ENCODE measurements around the gene DDX6.
"Not testable (repeated sequence)": the region's sequence is repeated elsewhere in the genome, so short reads cannot be mapped to it uniquely, and the experiment has no call there.

Gene DDX6, protein sequence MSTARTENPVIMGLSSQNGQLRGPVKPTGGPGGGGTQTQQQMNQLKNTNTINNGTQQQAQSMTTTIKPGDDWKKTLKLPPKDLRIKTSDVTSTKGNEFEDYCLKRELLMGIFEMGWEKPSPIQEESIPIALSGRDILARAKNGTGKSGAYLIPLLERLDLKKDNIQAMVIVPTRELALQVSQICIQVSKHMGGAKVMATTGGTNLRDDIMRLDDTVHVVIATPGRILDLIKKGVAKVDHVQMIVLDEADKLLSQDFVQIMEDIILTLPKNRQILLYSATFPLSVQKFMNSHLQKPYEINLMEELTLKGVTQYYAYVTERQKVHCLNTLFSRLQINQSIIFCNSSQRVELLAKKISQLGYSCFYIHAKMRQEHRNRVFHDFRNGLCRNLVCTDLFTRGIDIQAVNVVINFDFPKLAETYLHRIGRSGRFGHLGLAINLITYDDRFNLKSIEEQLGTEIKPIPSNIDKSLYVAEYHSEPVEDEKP

DNA sequence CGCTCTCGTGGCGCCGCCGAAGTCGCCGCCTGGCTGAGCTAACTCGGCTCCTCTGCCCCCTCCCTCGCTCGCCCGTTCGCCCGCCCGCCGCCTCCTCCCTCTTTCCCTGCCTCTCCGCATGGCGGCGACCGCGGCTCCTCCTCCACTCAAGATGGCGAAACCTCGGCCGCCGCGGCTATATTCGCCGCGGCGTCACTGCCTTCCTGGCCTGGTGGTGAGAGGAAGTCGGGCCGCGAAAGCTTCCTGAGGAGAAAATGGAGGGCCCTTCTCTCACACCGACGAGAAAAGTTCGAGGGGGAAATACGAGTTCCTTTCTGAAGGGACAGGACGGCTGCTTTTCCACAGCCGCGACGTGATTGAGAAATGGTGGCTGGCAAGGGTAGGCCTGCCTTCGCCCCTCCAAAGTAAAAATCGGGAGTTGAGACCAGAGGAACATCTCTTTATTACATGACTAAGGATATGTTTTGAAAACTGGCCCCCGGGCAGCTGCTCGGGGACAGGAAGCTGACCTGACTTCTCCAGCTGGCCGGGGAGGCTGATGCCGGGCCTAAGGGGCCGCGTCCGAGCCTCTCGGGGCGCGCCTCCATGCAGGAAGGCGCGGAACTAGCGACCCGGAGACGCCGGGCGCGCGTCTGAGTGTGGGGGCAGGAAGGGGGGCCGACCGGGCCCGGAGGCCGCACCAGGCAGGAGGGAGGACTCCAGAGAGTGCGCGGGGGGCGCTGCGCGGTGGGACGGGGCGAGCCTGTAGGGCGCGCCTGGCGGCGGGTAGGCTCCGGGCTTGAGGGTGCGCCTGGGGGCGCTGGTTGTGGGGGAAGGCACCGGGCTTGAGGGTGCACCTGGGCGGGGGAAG, at the start of gene DDX6:
TSS of gene DDX6 (minus strand) at position 54 of the 850 bp plus-strand sequence. CDS start 4,913 bp downstream, outside the sequence.
- peak; percentile 96 for DNase-seq

DNA sequence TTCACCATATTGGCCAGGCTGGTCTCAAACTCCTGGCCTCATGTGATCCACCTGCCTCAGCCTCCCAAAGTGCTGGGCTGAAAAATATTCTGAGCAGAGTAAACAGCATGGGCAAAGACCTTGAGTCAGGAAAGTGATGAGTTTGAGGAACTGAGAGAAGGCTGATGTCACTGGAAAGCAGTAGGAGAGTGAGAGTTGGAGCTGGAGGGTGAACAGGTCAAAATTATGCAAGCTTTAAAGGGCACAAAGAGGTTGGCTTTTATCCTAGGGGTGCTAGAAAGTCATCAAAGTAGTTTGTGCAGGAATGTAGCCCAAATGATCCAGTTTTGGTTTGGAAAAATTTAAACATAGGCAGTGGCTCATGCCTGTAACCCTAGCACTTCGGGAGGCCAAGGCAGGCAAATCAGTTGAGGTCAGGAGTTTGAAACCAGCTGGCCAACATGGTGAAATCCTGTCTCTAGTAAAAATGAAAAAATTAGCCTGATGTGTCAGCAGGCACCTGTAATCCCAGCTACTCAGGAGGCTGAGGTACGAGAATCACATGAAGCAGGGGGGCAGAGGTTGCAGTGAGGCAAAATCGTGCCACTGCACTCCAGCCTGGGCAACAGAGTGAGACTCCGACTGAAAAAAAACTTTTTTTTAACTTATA, 48.1 kb upstream of the DDX6 start:
- DNase-seq: no peak

DNA sequence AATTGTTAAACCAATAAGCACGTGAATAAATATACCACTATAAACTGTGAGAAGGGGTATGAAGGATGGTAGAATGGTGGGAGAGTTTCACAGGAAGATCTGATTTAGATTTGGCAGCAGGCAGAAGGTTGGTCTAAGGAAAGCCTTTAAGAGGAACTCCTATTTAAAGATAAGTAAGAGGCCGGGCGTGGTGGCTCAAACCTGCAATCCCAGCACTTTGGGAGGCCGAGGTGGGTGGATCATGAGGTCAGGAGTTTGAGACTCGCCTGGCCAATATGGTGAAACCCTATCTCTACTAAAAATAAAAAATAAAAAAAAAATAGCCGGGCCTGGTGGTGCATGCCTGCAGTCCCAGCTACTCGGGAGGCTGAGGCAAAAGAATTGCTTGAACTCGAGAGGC, 46.9 kb upstream of the DDX6 start:
- DNase-seq: no peak

DNA sequence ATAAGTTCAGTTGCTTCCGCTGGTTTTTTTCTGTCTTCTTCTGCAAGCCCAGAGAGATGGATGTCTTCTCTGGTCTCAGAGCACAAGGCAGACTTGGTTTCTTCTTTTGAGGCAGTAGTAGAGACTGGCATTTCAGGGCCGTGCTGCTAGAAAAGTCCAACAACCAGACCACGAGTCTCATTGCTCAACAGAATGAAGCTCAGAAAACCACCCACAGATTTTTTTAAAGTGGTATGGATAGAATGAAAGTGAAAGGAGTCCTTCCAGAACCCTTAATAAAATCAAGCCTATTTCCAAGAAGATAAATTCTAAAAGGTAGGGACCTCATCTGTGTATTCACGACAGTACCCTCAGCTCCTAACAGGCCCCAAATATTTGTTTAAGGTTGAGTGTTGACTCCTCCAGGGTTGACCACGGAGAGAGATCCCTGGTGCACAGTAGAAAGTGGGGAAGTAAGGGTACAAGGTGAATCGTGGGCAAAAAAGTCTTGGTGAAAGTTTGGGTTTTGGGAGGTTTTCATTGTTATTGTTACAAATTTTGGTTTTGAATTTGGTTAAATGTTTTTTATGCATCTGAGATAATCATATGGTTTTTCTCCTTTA, 43.6 kb upstream of the DDX6 start:
- no peak for DNase-seq

DNA sequence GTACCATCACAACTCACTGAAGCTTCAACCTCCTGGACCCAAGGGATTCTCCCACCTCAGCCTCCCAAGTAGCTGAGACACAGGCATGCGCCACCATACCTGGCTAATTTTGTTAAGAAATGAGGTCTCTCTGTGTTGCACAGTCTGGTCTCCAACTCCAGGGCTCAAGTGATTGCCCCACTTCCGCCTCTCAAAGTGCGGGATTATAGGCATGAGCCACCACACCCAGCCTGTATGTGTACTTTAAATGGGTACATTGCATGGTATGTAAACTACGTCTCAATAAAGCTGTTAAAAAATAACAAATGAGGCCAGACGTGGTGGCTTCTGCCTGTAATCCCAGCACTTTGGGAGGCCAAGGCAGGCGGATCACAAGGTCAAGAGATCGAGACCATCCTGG, 36.2 kb upstream of the DDX6 start:
- no peak for DNase-seq

DNA sequence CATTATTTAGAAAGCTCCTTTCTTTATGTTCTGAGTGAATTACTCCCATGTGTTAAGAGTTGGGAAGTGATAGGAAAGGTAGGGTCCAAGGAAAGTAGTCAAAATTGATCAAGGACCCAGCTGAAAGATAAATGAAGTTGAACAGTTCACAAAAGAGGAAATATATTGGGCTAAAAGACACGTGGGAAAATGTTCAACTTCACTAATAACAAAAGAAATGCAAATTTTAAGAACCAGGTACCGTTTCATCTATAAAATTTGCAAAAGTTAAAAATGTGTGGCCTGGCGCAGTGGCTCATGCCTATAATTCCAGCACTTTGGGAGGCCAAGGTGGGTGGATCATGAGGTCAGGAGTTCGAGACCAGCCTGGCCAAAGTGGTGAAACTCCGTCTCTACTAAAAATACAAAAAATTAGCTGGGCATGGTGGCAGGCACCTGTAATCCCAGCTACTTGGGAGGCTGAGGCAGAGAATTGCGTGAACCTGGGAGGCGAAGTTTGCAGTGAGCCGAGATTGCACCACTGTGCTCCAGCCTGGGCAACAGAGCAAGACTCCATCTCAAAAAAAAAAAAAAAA, 32.1 kb upstream of the DDX6 start:
- not testable (repeated sequence) for DNase-seq

DNA sequence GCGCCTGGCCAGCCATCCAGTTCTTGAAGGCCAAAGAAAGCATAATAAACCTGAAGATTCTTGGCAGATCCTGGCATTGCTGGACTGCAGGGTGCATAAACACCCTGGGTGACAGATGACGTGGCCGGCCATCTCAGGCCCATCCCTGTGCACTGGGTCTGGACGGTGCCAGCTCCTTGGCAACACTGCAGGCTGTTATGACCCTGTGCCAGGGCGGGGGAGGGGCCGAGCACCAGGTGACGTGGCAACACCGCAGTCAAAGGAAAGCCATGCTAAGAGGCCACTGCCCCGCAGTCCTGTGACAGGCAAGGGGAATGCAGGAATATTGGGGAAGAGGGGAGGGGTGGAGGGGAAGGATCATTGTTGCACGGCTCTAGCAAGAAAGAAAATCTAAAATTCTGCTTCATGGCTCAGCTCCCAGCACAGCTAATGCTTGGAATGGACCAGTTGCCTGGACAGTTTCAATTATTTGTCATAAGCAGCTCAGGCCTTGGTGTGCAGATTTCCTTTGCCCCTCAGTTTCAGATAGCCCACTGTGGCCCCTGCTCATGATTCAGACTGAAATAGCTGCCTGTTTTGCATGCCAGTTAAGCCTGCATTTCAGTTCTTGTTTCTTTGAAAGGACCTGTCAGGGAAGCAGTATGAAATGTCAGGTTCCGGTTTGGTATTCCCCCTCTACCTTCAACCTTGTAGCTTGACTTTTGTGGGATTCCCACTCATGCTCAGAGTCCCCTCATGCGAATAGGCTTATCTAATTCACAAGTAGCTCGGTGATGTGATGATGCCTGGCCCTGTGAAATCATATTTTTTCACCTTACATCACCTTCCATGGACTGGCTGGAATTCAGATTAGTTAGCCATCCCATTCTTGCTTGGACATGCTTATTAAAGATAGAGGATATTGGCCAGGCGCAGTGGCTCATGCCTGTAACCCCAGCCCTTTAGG, 29.7 kb upstream of the DDX6 start:
- DNase-seq: peak; percentile 66

DNA sequence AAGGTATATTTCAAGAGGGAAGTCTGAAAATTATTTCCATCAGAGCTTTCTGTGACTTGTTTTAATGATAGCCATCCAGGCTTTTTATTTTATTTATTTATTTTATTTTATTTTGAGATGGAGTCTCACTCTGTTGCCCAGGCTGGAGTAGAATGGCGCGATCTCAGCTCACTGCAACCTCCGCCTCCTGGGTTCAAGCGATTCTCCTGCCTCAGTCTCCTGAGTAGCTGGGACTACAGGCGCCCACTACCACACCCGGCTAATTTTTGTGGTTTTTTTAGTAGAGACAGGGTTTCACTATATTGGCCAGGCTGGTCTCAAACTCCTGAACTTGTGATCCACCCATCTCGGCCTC, 29.0 kb upstream of the DDX6 start:
- DNase-seq: not testable (repeated sequence)

DNA sequence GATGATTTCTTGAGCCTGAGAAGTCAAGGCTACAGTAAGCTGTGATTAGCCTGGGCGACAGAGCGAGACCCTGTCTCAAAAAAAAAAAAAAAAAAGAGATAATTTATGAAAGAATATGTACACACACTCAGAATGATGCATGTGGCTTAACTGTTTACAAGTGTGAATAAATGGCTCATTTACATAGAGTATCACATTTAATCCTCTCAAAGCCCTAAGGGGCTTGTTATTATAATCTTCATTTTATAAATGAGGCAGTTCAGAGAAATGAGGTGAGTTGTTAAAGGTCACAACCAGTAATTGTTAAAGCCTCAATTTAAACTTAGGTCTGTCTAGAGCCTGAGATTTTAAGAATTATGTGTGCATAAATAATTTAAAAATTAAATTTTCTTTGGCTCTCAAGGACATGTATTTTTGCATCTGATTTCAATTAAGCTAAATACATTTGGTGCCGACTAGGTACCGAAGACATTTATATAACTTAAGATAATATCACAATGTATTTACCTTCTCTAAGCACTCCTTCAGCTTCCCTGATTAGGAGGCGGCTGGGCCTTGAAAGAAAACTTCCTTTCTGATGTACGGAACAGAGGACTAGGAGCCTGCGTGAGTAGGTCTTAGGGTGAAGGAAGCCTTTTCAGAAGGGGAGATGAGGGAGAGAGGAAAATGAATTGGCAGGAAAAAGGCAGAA, 28.5 kb upstream of the DDX6 start:
- DNase-seq: no peak

DNA sequence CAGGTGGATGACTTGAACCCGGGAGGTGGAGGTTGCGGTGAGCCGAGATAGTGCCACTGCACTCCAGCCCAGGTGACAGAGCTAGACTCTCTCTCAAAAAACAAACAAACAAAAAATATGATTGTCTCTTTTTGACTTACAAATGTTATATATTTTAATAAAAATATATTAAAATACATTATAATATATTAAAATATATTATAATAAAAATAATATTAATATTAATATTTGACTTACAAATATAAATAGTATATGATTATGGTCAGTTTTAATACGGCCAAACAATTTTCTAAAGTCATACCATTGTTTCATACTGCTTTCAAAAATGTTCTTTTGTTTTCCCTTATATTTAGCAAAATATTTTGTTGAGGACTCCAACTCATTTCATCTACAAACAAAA, 27.2 kb upstream of the DDX6 start:
- DNase-seq: no peak

DNA sequence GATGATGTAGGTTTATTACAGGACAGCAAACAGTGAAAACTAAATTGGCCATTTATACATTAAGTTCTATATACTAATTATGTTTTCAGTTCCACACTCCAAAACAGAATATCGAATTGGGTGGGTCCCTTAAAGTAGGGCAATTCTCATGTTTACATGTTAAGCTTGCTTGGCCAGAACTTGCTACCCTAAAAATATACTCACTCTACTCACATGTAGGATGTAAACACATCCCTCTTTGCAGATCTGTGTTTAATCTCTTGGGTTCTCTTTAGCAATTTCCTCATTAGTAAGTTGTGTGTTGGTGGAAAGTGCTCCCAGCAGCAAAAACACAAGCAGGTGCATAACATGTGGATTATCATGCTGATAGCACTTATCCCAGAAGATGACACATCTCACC, 22.6 kb upstream of the DDX6 start:
- DNase-seq: no peak

DNA sequence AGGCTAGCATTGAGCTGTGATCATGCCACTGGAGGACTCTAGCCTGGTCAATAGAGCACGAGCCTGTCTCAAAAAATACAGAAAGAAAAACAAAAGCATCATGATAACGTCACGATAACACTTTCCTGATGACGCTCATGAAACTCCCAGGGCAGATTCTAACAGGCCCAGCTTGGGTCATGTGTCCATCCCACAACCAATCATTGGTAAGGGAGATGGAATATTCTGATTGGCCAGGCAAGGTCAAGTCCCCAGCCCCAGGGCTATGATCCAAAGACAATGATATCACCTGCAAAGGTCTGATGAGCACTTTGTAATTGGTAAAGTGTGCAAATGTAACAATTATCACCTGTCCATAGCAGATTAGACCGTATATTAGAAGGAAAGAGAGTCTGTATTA, 21.5 kb upstream of the DDX6 start:
- DNase-seq: no peak

DNA sequence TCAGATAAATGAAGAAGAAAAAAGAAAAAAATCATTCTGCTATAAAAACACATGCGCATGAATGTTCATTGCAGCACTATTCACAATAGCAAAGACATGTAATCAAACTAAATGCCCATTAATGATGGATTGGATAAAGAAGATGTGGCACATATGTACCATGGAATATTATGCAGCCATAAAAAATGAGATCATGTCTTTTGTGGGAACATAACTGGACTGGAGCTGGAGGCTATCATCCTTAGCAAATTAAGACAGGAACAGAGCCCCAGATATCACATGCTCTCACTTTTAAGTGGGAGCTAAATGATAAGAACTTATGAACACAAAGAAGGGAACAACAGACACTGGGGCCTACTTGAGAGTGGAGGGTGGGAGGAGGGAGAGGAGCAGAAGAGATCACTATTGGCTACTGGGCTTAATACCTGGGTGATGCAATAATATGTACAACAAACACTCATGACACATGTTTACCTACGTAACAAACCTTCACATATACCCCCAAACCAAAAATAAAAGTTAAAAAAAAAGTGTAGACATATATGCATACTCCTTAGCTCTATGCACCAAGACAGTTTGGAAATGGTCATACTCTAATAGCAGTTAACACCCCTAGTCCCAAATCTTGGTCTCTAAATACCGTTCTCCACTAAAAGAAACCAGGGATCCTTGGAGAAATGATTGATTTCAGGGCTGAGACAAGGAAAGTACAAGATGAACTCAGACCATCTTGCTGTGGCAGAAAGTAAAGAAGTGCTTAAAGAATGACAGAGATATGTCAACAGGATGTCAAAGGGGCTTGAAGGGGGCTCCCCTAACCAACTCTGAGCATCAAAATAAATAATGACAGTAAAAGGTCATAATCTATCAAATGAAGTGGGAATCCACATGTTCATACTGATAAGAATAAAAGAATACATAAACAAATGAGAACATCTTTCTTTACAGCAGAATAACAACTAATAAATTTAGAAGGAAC, 17.1 kb upstream of the DDX6 start:
- DNase-seq: no peak

DNA sequence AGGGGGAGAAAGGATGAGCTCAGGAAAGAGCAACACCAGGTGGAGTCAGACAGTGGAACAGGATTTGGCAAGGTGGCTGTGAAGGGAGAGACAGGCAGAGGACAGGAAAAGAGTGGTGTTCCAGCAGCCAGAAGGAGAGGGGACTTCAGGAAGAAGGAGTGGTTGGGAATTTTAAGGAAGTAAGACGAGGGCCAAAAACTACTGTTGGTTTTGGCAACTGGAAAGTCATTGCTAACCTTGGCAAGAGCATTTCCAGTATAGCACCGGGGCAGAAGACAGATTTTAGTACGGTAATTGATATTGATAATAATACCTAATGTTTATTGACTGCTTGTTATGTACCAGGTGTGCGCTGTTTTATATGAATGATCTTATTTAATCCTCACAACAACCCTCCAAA, 15.4 kb upstream of the DDX6 start:
- no peak for DNase-seq

DNA sequence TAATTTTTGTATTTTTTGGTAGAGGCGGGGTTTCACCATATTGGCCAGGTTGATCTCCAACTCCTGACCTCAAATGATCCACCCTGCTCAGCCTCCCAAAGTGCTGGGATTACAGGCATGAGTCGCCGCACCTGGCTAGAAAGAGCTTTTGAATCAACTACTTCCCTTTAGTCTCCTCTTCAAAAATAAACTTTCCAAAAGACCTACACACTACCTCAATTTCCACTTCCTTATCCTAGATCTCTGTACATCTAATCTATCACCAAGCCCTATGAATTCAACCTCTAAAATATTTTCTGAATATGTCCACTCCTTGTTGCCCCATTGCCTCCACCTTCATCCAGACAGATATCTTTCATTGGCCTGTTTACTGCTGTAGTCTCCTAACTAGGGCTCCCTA, 13.1 kb upstream of the DDX6 start:
- DNase-seq: no peak

DNA sequence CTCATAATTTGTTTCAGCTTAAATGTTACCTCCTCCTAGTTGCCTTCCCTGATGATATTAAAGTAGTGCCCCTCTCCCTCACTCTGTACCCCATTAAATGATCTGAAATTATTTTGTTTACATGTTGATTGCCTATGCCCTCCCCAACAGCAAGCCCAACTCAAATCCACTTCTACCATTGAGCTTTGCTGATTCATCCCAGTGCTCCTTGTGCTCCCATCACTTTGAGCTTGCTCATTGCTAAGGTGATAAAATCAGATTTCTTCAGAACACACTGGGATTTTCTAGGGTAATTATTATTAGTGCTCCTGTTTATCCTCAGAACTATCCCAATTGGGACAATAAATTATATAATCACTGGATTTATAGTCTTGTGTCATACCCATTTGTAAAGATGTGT, 8.4 kb upstream of the DDX6 start:
- no peak for DNase-seq

DNA sequence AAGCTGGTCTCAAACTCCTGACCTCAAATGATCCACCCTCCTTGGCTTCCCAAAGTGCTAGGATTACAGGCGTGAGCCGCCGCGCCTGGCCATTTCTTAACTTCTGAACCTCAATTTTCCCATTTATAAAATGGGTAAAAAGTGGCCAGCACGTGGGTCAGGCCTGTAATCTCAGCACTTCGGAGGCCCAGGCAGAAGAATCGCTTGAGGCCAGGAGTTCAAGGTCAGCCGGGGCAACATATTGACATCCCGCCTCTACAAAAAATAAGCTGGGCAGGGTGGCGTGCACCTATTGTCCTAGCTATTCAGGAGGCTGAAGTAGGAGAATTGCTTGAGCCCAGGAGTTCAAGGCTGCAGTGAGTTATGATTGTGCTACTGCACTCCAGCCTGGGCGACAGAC, 6.5 kb upstream of the DDX6 start:
- no peak for DNase-seq

DNA sequence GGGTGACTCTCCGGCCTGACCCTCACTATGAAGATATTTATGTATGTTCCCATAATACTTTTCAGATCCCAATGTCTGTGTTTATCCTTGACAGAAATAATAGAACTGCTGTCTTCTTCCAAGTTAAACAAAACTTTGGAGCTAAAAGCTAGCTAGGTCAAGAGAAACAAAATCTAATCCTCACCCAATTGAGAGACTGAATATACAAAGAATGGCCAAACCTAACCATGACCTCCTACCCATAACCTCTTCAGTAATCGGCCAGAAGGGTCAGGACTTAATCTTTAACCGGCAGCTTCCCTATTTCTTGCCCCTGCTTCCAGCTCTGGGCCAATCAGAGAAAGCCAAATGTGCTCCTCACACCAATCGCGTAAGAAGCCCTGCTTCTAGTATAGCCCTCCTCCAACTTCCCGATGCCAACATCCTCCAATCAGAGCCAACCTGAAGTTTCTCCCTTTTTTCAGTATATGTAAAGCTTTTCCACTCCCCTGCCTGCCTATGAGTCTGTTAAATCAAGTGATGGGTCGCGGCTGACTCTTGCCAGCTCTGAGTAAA, 1.7 kb upstream of the DDX6 start:
- DNase-seq: peak; percentile 85

DNA sequence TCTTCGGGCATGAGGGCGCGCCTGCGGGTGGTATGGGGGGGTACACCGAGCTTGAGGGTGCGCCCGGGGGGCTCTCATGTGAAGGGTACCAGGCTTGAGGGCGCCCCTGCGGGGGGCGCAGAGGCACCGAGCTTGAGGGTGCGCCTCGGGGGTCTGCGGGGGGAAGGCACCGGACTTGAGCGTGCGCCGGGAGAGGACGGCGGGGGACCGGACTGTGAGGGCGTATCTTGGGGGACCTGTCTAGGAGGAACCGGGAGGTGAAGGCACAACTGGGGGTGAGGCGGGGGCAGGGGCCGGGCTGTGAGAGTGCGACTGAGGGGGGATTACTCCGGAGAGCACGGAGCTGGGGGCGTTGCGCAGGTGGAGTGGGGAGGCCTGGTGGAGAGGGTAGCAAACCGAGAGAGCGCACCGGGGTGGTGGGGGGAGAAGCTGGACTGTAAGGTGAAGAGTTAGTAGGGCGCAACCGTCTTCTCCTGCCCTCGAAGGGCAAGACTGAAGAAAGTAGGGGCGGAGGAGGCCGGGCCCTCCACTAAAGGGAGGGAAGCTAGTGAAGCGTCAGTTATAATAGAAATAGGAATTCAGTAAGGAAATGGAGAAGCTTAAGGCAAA, 1.1 kb upstream of the DDX6 start:
- DNase-seq: peak; percentile 76
